Mesothelial cell of epicardium (in vitro differentiated cells): Measurements from ENCODE around the gene HPSE2. TPM values are rescaled to one million over a fixed set of nuclear protein-coding genes. Genes with fewer than 3 reads are reported as not detected.

Experiments
- DNase-seq, 2 experiments: peaks; one replicate each; pipeline ENCODE4 v3.0.0; 2021; ENCODE audit warnings: low spot score in 2 of 2; ENCODE audit not compliant: unreplicated experiment in 2 of 2
- H3K27ac Mint-ChIP-seq: 2 replicates; pipeline ENCODE4 v1.8.0; 2021; ENCODE audit warnings: mixed read lengths
- H3K27me3 Mint-ChIP-seq: 2 replicates; pipeline ENCODE4 v1.8.0; 2021; ENCODE audit warnings: low read depth, mixed read lengths
- H3K36me3 Mint-ChIP-seq: 2 replicates; pipeline ENCODE4 v1.8.0; 2021; ENCODE audit warnings: mixed read lengths
- H3K4me1 Mint-ChIP-seq: 2 replicates; pipeline ENCODE4 v1.8.0; 2021; ENCODE audit warnings: mixed read lengths
- H3K4me3 Mint-ChIP-seq: 2 replicates; pipeline ENCODE4 v1.8.0; 2021; ENCODE audit warnings: mild to moderate bottlenecking, moderate library complexity, mixed read lengths
- H3K9me3 Mint-ChIP-seq: 2 replicates; pipeline ENCODE4 v1.8.0; 2021; ENCODE audit warnings: mixed read lengths
- total RNA-seq: library from RNA; stranded (reverse); gene quantifications from 3 replicates; pipeline ENCODE4 v1.2.1, GENCODE V29; 2021
- TF ChIP-seq, protein P1 (sequence below): fragments of 200-600 bp; sonication (generic); IDR thresholded peaks from one replicate; pipeline ENCODE4 v1.5.0; 2021; ENCODE audit warnings: antibody characterized with exemption; ENCODE audit not compliant: unreplicated experiment

HPSE2 gene
- total RNA-seq, 1 donor from 2014 or later: 2.3 TPM

DNA sequence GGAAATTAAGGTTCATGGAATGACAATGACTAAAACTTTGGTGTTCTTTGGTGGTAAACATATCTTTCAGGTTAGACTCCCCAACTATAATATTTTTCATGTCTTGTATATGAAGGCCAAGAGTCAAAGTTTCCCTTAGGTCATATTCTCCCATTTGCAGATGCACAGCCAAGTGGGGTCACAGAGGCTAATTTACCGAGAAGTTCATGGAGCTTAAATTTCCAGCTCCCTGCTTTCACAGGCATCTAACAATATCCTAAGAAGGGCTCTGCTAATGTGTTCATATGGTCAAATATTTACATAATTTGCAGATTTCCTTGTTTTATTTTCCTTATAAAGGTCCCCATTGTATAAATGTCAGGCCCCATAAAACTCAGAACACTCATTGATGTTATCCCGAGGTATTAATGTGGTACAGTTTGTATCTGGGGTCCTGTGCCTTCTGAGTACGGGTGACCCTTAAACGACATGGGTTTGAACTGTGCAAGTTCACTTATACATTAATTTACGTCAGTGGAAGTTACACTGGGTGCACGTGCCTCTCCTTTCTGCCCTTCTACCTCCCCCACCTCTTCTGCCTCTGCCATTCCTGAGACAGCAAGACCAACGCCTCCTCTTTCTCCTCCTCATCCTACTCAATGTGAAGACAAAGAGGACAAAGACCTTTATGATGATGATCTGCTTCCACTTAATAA, 603.0 kb downstream of the HPSE2 start:
- TF ChIP-seq, protein P1, sequence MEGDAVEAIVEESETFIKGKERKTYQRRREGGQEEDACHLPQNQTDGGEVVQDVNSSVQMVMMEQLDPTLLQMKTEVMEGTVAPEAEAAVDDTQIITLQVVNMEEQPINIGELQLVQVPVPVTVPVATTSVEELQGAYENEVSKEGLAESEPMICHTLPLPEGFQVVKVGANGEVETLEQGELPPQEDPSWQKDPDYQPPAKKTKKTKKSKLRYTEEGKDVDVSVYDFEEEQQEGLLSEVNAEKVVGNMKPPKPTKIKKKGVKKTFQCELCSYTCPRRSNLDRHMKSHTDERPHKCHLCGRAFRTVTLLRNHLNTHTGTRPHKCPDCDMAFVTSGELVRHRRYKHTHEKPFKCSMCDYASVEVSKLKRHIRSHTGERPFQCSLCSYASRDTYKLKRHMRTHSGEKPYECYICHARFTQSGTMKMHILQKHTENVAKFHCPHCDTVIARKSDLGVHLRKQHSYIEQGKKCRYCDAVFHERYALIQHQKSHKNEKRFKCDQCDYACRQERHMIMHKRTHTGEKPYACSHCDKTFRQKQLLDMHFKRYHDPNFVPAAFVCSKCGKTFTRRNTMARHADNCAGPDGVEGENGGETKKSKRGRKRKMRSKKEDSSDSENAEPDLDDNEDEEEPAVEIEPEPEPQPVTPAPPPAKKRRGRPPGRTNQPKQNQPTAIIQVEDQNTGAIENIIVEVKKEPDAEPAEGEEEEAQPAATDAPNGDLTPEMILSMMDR: no peak
- no peaks in the 10 kb centered on the region for H3K4me1 Mint-ChIP-seq
- H3K27ac Mint-ChIP-seq: no peak overlapping the region

DNA sequence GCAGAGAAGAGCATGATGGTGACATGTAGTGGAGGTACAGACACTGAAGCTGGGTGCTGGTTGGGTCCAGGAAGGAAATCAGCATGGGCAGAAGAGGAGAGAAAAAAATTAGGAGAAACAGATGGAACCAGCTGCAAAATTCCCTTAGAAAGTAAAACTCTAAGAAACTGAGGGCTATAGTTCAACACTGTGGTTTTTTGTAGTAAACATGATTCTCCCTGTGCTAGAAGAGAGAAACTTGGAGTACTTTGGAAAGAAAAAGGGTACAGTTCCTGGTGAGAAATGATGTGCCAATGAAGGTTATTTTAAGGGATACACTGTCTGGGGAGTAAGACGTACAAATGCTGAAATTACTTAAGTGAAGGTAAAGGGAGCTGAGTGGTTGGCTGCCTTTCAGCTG, 607.4 kb downstream of the HPSE2 start:
- no peaks in the 10 kb centered on the region for H3K4me1 Mint-ChIP-seq
- H3K9me3 Mint-ChIP-seq: no peaks in the 10 kb centered on the region
- no peak overlapping the region for H3K4me3 Mint-ChIP-seq
- H3K27me3 Mint-ChIP-seq: peaks cover 1% of the 10 kb centered on the region
- TF ChIP-seq, protein P1: no peak
- H3K36me3 Mint-ChIP-seq: no peaks in the 10 kb centered on the region
- no peak for DNase-seq
- no peak overlapping the region for H3K27ac Mint-ChIP-seq

More for the DNA sequence above, 603.0 kb downstream of the HPSE2 start:
- DNase-seq: no peak
- H3K9me3 Mint-ChIP-seq: no peaks in the 10 kb centered on the region
- peaks cover 1% of the 10 kb centered on the region for H3K27me3 Mint-ChIP-seq
- H3K36me3 Mint-ChIP-seq: no peaks in the 10 kb centered on the region
- H3K4me3 Mint-ChIP-seq: no peak overlapping the region

DNA sequence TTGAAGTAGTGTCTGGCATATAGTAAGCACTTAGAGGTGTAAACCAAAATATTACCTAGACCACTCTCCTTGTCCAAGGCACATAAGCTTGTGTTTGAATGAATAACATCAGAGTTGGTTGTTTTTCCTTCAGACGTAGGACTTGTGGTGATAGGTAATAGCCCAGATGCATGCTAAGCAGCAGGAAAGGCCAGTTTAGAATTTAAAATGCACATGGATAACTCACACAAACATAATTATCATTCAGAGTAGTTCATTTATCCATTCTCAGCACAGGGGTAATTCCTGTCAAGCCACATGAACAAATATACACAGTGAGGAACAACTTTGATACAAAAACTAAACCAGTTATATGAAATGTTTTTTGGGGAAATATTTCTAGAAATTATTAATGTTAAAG, 607.9 kb downstream of the HPSE2 start:
- TF ChIP-seq, protein P1: no peak
- H3K27ac Mint-ChIP-seq: no peak overlapping the region
- no peaks in the 10 kb centered on the region for H3K4me1 Mint-ChIP-seq
- no peaks in the 10 kb centered on the region for H3K27me3 Mint-ChIP-seq
- H3K4me3 Mint-ChIP-seq: no peak overlapping the region
- no peak for DNase-seq
- H3K36me3 Mint-ChIP-seq: no peaks in the 10 kb centered on the region
- no peaks in the 10 kb centered on the region for H3K9me3 Mint-ChIP-seq

DNA sequence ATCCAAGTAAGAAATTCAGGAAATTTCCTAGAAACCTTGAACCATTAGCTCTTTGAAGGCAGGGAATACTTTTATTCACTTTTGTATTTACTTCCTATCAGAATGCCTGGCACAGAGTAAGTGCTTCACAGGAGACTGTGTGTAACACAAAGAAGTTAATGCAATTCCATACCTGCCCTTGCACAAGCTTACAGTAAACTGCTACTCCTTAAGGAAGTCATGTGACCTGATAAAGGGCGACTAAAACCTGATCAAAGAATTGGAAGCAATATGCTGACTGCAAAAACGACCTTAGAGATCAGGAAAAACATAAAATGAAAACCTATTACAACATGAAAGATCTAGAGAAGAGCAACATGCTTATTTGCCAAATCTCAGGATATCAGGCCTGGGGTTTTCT, 610.7 kb downstream of the HPSE2 start:
- TF ChIP-seq, protein P1: no peak
- no peak overlapping the region for H3K4me3 Mint-ChIP-seq
- no peaks in the 10 kb centered on the region for H3K4me1 Mint-ChIP-seq
- no peak overlapping the region for H3K27ac Mint-ChIP-seq
- H3K36me3 Mint-ChIP-seq: no peaks in the 10 kb centered on the region
- no peaks in the 10 kb centered on the region for H3K9me3 Mint-ChIP-seq
- DNase-seq: no peak
- no peaks in the 10 kb centered on the region for H3K27me3 Mint-ChIP-seq

DNA sequence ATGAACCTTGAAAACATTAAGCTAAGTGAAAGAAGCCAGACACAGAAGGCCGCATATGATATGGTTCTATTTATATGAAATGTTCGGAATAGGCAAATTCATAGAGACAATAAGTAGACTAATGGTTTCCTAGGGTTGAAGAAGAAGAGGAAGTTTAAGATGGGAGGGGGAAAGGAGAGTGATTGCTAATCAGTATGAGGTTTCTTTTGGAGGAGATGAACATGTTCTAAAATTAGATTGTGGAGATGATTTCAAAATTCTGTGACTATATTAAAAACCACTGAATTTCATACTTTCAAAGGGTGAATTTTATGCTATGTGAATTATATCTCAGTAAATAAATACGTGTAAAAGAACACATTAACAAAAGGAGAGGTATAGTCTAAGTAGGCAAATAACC, 612.5 kb downstream of the HPSE2 start:
- no peak overlapping the region for H3K27ac Mint-ChIP-seq
- H3K27me3 Mint-ChIP-seq: no peaks in the 10 kb centered on the region

More for the DNA sequence above, 612.5 kb downstream of the HPSE2 start:
- Mint-ChIP-seq H3K4me3 (no peak overlapping the region), H3K9me3 (no peaks in the 10 kb centered on the region), H3K36me3 (no peaks in the 10 kb centered on the region), H3K4me1 (peaks cover 3% of the 10 kb centered on the region)
- TF ChIP-seq, protein P1: no peak
- no peak for DNase-seq
